DOHH2 (cell line): ENCODE data around the gene CNIH2.

ENCODE experiments used
- CTCF ChIP-seq: fragments of 200-600 bp; sonication (generic); IDR thresholded peaks from one replicate; pipeline ENCODE4 v1.5.1; 2014; ENCODE audit warnings: antibody characterized with exemption, mild to moderate bottlenecking, low read depth, low read length; ENCODE audit not compliant: poor library complexity, severe bottlenecking
- EZH2phosphoT487 ChIP-seq: fragments of 200-600 bp; sonication (generic); IDR thresholded peaks from 2 replicates; pipeline ENCODE4 v1.6.1; 2017; ENCODE audit warnings: borderline replicate concordance, mild to moderate bottlenecking, antibody characterized with exemption, low read length, moderate library complexity, mixed read lengths

- no peak for TF ChIP-seq CTCF
- TF ChIP-seq EZH2phosphoT487: no peak
Measured at GRCh38 chr11:66315921-66316811, 38.2 kb downstream of the CNIH2 start.
